ENCODE data around the gene PPP1R26.

The PPP1R26 gene

DNA sequence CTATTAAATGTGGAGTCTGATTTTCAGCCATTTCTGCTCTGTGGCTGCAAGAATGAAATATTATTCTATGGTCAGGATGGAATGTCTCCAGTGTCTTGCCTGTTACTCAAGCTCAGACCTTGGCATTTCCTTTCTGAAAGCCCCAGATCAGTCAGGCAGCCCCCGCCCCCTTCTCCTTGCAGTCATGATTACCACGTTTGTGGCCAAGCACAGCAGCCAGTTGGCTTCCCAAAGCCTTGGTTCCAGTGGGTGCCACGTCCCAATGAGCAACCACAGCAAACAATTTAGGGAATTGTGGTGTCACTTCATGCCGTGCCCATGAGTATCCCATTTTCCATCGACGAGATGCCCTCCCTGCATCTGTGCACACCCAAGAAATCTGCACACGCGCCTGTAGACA lies 56.6 kb downstream of the PPP1R26 start:
- DNase-seq (ENCODE audit: low read depth in 3 of 3, low spot score in 1 of 3): no peak
